Esophagus muscularis mucosa (tissue), 4 donors: ENCODE results near the gene ARF1. TPM values are rescaled to one million over a fixed set of nuclear protein-coding genes. Genes with fewer than 3 reads are reported as not detected.

Source experiments
- DNase-seq: peaks from one replicate; pipeline ENCODE4 v3.0.0-alpha.2; 2017; ENCODE audit errors: extremely low spot score
- H3K27ac ChIP-seq, 4 donors: fragments of 200-600 bp; sonication (generic); replicated peaks in 1 of 4; 1 replicate in 3 of 4; 2 replicates in 1 of 4; pipeline ENCODE4 v1.5.1; 2016 to 2019; ENCODE audit warnings: mild to moderate bottlenecking in 1 of 4
- H3K27me3 ChIP-seq, 4 donors: fragments of 200-600 bp; sonication (generic); one replicate each; pipeline versions ENCODE4 v1.5.1 to v1.6.0; 2016 to 2019
- H3K36me3 ChIP-seq, 4 donors: fragments of 200-600 bp; sonication (generic); one replicate each; pipeline ENCODE4 v1.5.1; 2016 to 2019
- H3K4me1 ChIP-seq, 4 donors: fragments of 200-600 bp; sonication (generic); one replicate each; pipeline ENCODE4 v1.5.1; 2016 to 2019
- H3K4me3 ChIP-seq, 4 donors: fragments of 200-600 bp; sonication (generic); 1 replicate in 2 of 4; 2 replicates in 2 of 4; pipeline ENCODE4 v1.5.1; 2016 to 2019; ENCODE audit warnings: mild to moderate bottlenecking in 4 of 4, moderate library complexity in 1 of 4
- H3K9me3 ChIP-seq, 4 donors: fragments of 200-600 bp; sonication (generic); 1 replicate in 3 of 4; 2 replicates in 1 of 4; pipeline ENCODE4 v1.5.1; 2016 to 2019
- CTCF ChIP-seq, 3 experiments: fragments of 200-600 bp in 2 of 3; fragments of 450-650 bp in 1 of 3; sonication (generic) in 2 of 3; IDR thresholded peaks; one replicate each; pipeline ENCODE4 v1.5.1; 2017 to 2019; ENCODE audit warnings: antibody characterized with exemption in 3 of 3, mild to moderate bottlenecking in 2 of 3, moderate library complexity in 1 of 3
- EP300 ChIP-seq: sonication (generic); formaldehyde crosslinking; IDR thresholded peaks from one replicate; pipeline ENCODE4 v1.6.1; 2017; ENCODE audit warnings: antibody characterized with exemption
- POLR2A ChIP-seq: fragments of 450-650 bp; IDR thresholded peaks from one replicate; pipeline ENCODE4 v1.6.1; 2017; ENCODE audit warnings: antibody characterized with exemption, moderate library complexity, mild to moderate bottlenecking, low read depth
- POLR2AphosphoS5 ChIP-seq, 2 donors: sonication (generic); formaldehyde crosslinking; IDR thresholded peaks; one replicate each; pipeline ENCODE4 v1.6.1; 2017; ENCODE audit warnings: antibody characterized with exemption in 2 of 2
- WGBS: methylation state at CpG from one replicate; pipeline ENCODE4 v1.1.5; 2018; 5-methylcytosine and 5-hydroxymethylcytosine counted together
- intact Hi-C: fragments of 100-400 bp; cut with DNase I; formaldehyde crosslinking; loops from one replicate; pipeline ENCODE4 v1.15.1; 2023
- total RNA-seq, 4 donors: library from RNA; depleted of rRNA; stranded (reverse); fragments of >200 nt; gene quantifications; one replicate each; pipeline versions ENCODE4 v1.1.0 to v1.2.1, GENCODE V29; 2016

ARF1 gene
- total RNA-seq, 4 donors from 2014 or later: 238 to 392 (median 346) TPM

GRCh38 chr1:228073857-228074545 is 8.5 kb upstream of the ARF1 start:
- no peaks in the 10 kb centered on the region for H3K4me1 ChIP-seq
- H3K36me3 ChIP-seq: no peaks in the 10 kb centered on the region
- no peak for TF ChIP-seq POLR2AphosphoS5 (IDR thresholded peaks at IDR 0.05)
- TF ChIP-seq CTCF (IDR thresholded peaks at IDR 0.05): no peak
- no peak for TF ChIP-seq EP300
- no peak for TF ChIP-seq POLR2A
- 43% methylated on average over 15 of the region's 16 CpGs for WGBS
- no peak for DNase-seq
- H3K27me3 ChIP-seq: peaks cover 0 to 41% (median 0%) of the 10 kb centered on the region in 4 donors
- no peak overlapping the region for H3K27ac ChIP-seq
- intact Hi-C loops: loop anchor here (10.0 kb wide), 1 partner anchor 509 kb away; the partner anchor contains the start of gene ZNF678
- H3K9me3 ChIP-seq: no peaks in the 10 kb centered on the region
- no peak overlapping the region for H3K4me3 ChIP-seq

GRCh38 chr1:228074954-228075730 is 7.4 kb upstream of the ARF1 start:
- intact Hi-C loops: loop anchor here (10.0 kb wide), 1 partner anchor 510 kb away; the partner anchor contains the start of gene ZNF678

GRCh38 chr1:228075801-228076271 is 6.7 kb upstream of the ARF1 start:
- H3K4me3 ChIP-seq: no peak overlapping the region
- H3K36me3 ChIP-seq: no peaks in the 10 kb centered on the region
- H3K27me3 ChIP-seq: peaks cover 0 to 23% (median 0%) of the 10 kb centered on the region in 4 donors
- WGBS: 75% methylated on average over 7 of the region's 9 CpGs
- intact Hi-C loops: loop anchor here (10.0 kb wide), 1 partner anchor 511 kb away; the partner anchor contains the start of gene ZNF678
- H3K4me1 ChIP-seq: peaks cover 0 to 11% (median 3%) of the 10 kb centered on the region in 4 donors
- no peak for DNase-seq
- no peak for TF ChIP-seq EP300
- no peak for TF ChIP-seq POLR2AphosphoS5 (IDR thresholded peaks at IDR 0.05)
- TF ChIP-seq CTCF (IDR thresholded peaks at IDR 0.05): no peak
- TF ChIP-seq POLR2A: no peak
- no peaks in the 10 kb centered on the region for H3K9me3 ChIP-seq
- no peak overlapping the region for H3K27ac ChIP-seq

More at GRCh38 chr1:228074954-228075730, 7.4 kb upstream of the ARF1 start:
- no peaks in the 10 kb centered on the region for H3K9me3 ChIP-seq
- WGBS: 48% methylated on average over 16 of the region's 18 CpGs
- TF ChIP-seq POLR2AphosphoS5 (IDR thresholded peaks at IDR 0.05): no peak
- no peak for TF ChIP-seq POLR2A
- TF ChIP-seq EP300: no peak
- no peak for TF ChIP-seq CTCF (IDR thresholded peaks at IDR 0.05)
- peaks cover 0 to 4% (median 0%) of the 10 kb centered on the region in 4 donors for H3K4me1 ChIP-seq
- DNase-seq: no peak
- H3K4me3 ChIP-seq: no peak overlapping the region
- no peaks in the 10 kb centered on the region for H3K36me3 ChIP-seq
- H3K27ac ChIP-seq: no peak overlapping the region
- H3K27me3 ChIP-seq: peaks cover 0 to 30% (median 0%) of the 10 kb centered on the region in 4 donors

DNA sequence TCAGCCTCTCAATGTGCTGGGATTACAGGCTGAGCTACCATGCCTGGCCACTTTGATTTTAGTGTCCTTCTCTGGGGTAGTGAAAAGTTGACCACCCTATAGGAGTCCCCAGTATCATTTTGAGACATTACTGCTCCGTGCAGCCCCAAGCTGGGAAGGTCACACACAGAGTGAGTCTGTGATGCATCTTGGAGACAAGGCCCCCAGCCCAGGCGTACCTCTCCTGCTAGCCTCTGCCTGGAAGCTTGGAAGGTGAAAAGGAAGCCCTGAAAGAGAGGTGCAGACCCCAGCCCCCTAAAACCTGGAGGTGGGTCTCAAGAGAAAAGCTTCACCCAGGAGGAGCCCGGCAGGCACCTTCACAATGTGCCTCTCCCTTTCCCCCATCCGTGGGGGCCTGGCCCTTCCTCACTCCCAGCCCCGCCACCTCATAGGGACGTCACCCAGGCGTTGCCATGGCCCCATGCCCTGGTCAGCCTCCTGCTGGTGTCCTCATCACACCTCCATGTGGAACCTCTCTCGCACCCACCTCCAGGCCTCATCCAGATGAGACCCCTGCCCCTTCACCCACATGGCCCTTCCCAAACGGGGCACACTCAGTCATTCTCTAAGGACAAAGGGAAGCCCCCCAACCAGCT is 5.6 kb upstream of the ARF1 start:
- no peak for TF ChIP-seq POLR2A
- TF ChIP-seq POLR2AphosphoS5 (IDR thresholded peaks at IDR 0.05): no peak
- no peak for TF ChIP-seq CTCF (IDR thresholded peaks at IDR 0.05)
- TF ChIP-seq EP300: no peak
- 73% methylated on average over 9 of the region's 9 CpGs for WGBS
- no peaks in the 10 kb centered on the region for H3K36me3 ChIP-seq
- H3K27me3 ChIP-seq: peaks cover 0 to 13% (median 0%) of the 10 kb centered on the region in 4 donors
- no peak overlapping the region for H3K4me3 ChIP-seq
- peaks cover 9 to 21% (median 14%) of the 10 kb centered on the region in 4 donors for H3K4me1 ChIP-seq
- no peak overlapping the region for H3K27ac ChIP-seq
- intact Hi-C loops: loop anchor here (10.0 kb wide), 1 partner anchor 512 kb away; the partner anchor contains the start of gene ZNF678
- no peak for DNase-seq
- no peaks in the 10 kb centered on the region for H3K9me3 ChIP-seq
